Chondrocyte (in vitro differentiated cells): ENCODE data around the gene SAYSD1. TPM values are rescaled to one million over a fixed set of nuclear protein-coding genes. Genes with fewer than 3 reads are reported as not detected.
"Not testable (repeated sequence)": the region's sequence is repeated elsewhere in the genome, so short reads cannot be mapped to it uniquely, and the experiment has no call there.

Experiments
- DNase-seq: peaks from one replicate; pipeline ENCODE4 v3.0.0; 2021; ENCODE audit warnings: mixed read lengths, low spot score
- H3K27ac Mint-ChIP-seq: one replicate; pipeline ENCODE4 v1.8.0; 2021; ENCODE audit warnings: mild to moderate bottlenecking, moderate library complexity, mixed read lengths; ENCODE audit not compliant: unreplicated experiment
- H3K27me3 Mint-ChIP-seq: 2 replicates; pipeline ENCODE4 v1.8.0; 2021; ENCODE audit warnings: low read depth, mixed read lengths
- H3K36me3 Mint-ChIP-seq: 2 replicates; pipeline ENCODE4 v1.8.0; 2021; ENCODE audit warnings: low read depth, mixed read lengths
- H3K4me1 Mint-ChIP-seq: 2 replicates; pipeline ENCODE4 v1.8.0; 2021; ENCODE audit warnings: low read depth, mild to moderate bottlenecking, mixed read lengths
- H3K4me3 Mint-ChIP-seq: one replicate; pipeline ENCODE4 v1.8.0; 2021; ENCODE audit warnings: mild to moderate bottlenecking, moderate library complexity, mixed read lengths; ENCODE audit not compliant: unreplicated experiment
- H3K9me3 Mint-ChIP-seq: 2 replicates; pipeline ENCODE4 v1.8.0; 2021; ENCODE audit warnings: low read depth, mixed read lengths
- total RNA-seq: library from RNA; stranded (reverse); gene quantifications from 3 replicates; pipeline ENCODE4 v1.2.1, GENCODE V29; 2021
- TF ChIP-seq, protein P1 (sequence below): fragments of 200-600 bp; sonication (generic); IDR thresholded peaks from 2 replicates; pipeline ENCODE4 v1.5.0; 2021; ENCODE audit warnings: antibody characterized with exemption, mild to moderate bottlenecking, moderate library complexity

SAYSD1 gene
- total RNA-seq, 1 donor from 2014 or later: 13.9 TPM

DNA sequence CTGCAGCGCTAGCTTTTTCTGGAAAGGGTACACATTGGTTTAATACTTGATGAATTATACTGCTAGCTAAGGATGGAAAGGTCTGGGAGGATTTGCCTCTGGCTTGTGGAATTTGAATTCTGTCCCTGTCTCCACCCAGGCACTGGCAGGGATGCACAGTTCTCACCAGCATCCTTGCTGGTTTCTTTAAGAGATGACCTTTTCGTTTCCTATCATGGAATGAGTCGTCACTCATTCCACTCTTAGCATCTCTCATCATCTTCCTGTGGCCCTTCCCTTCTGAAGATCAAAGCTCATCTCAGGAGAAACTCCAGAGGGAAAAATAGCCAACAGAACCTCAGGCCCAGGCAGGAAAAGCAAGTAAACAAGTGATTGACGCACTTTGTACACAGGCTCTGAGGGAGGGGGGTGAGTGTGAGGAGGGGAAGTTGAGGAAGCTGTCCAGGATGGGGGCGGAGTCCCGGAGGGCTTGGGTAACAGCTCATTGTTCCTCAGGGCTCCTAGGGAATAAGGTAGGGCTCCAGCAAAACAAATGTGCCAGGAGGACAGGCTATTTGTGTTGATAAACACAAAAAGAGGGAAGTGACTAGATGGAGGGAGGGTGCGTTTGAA lies 25.7 kb upstream of the SAYSD1 start:
- TF ChIP-seq, protein P1, sequence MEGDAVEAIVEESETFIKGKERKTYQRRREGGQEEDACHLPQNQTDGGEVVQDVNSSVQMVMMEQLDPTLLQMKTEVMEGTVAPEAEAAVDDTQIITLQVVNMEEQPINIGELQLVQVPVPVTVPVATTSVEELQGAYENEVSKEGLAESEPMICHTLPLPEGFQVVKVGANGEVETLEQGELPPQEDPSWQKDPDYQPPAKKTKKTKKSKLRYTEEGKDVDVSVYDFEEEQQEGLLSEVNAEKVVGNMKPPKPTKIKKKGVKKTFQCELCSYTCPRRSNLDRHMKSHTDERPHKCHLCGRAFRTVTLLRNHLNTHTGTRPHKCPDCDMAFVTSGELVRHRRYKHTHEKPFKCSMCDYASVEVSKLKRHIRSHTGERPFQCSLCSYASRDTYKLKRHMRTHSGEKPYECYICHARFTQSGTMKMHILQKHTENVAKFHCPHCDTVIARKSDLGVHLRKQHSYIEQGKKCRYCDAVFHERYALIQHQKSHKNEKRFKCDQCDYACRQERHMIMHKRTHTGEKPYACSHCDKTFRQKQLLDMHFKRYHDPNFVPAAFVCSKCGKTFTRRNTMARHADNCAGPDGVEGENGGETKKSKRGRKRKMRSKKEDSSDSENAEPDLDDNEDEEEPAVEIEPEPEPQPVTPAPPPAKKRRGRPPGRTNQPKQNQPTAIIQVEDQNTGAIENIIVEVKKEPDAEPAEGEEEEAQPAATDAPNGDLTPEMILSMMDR: no peak
- H3K4me3 Mint-ChIP-seq: no peak overlapping the region
- H3K27ac Mint-ChIP-seq: no peak overlapping the region
- peaks cover 31% of the 10 kb centered on the region for H3K27me3 Mint-ChIP-seq
- peaks cover 9% of the 10 kb centered on the region for H3K9me3 Mint-ChIP-seq
- H3K4me1 Mint-ChIP-seq: no peaks in the 10 kb centered on the region
- peaks cover 1% of the 10 kb centered on the region for H3K36me3 Mint-ChIP-seq
- no peak for DNase-seq

DNA sequence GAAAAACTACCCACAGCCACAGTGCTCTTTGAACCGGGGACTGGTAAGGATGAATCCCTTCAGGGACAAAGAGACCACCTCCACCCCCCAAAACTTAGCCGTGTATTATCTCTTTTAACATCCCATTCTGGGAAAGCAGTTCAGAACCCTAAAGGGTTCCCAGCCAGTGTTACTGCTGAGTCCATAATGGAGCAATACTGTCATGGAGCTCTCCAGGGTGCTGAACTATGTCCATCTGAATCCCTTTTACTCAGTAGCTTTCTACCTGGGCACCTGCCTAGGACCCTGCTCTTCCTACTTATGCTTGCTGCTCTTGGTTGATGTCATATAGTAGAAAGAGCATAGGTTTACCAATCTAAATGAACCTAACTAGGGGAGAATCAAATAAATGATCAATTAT lies 22.3 kb upstream of the SAYSD1 start:
- Mint-ChIP-seq H3K9me3 (peaks cover 9% of the 10 kb centered on the region), H3K4me3 (no peak overlapping the region), H3K36me3 (peaks cover 1% of the 10 kb centered on the region), H3K4me1 (no peaks in the 10 kb centered on the region), H3K27me3 (peaks cover 14% of the 10 kb centered on the region), H3K27ac (no peak overlapping the region)
- TF ChIP-seq, protein P1: no peak
- no peak for DNase-seq

DNA sequence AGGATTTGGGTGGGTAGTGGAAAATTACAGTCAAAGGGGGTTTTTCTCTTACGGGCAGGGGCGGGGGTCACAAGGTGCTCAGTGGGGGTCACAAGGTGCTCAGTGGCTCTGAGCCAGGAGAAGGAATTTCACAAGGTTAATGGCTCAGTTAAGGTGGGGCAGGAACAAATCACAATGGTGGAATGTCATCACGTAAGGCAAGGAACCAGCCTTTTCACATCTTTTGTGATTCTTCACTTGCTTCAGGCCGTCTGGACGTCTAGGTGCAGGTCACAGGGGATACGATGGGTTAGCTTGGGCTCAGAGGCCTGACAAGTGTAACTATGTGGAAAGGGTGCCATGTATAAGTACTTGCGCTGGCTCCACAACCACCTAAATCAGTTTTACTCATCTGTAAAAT lies 21.2 kb upstream of the SAYSD1 start:
- H3K27me3 Mint-ChIP-seq: peaks cover 13% of the 10 kb centered on the region
- H3K36me3 Mint-ChIP-seq, DNase-seq, H3K9me3 Mint-ChIP-seq, H3K27ac Mint-ChIP-seq, H3K4me3 Mint-ChIP-seq, H3K4me1 Mint-ChIP-seq: not testable (repeated sequence)

DNA sequence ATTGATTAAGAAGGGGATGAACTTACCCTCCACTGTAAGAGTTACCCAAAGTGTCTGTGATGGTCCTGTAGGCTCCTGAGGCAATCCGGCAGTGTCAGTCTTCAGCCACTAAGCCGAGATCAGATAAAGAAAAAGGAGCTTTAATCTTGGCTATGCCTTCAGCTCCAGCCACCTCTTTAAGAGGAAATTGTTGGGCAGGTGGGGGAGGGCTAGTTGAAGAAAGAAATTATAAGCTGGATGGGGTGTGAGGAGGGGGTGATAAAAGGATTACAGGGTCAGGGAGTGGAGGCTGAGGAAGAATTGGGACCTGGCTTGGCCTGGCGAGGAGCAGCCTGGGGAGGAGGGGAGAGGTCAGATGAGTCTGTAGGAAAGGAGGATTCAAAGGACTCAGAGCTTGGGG lies 19.8 kb upstream of the SAYSD1 start:
- not testable (repeated sequence) for H3K4me1 Mint-ChIP-seq, H3K27me3 Mint-ChIP-seq, H3K9me3 Mint-ChIP-seq, DNase-seq, H3K4me3 Mint-ChIP-seq, H3K27ac Mint-ChIP-seq, H3K36me3 Mint-ChIP-seq

DNA sequence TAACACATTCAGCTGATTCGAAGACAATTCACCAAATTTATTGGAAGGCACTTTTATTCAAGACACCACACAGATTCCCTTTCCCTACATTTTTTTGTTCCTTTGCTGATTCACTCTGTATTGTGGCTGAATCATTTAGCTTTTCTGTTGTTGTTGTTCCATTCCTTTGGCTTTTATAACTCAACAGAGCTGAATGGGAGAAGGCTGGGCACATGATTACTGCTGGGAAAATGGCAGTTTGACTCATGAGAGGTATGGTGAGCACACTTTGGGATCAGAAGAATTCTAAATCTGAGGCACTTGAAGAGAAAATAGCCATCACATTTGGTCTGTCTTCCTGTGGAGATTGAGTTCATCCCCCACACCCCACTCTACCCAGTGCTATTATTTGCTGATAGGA lies 15.7 kb upstream of the SAYSD1 start:
- H3K4me3 Mint-ChIP-seq: no peak overlapping the region
- no peaks in the 10 kb centered on the region for H3K36me3 Mint-ChIP-seq
- H3K9me3 Mint-ChIP-seq: no peaks in the 10 kb centered on the region
- TF ChIP-seq, protein P1: no peak
- H3K27me3 Mint-ChIP-seq: peaks cover 13% of the 10 kb centered on the region
- no peak overlapping the region for H3K27ac Mint-ChIP-seq
- DNase-seq: no peak
- no peaks in the 10 kb centered on the region for H3K4me1 Mint-ChIP-seq

DNA sequence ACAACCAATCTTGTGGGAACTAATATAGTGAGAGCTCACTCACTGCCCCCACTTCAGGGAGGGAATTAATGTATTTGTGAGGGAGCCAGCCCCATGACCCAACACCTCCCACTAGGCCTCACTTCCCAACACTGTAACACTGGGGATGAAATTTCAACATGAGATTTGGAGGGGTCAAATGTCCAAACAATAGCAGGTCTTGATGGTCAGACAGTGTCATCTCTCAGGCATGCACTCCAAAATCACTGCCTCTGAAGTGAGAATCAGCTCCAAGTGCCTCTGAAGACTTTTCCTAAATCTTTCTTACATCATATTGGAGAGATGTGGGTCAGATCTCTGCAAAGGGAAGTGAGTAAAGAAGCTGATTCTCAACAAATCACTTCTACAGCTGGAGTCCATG lies 13.8 kb upstream of the SAYSD1 start:
- no peak overlapping the region for H3K27ac Mint-ChIP-seq
- H3K4me1 Mint-ChIP-seq: no peaks in the 10 kb centered on the region
- peaks cover 25% of the 10 kb centered on the region for H3K27me3 Mint-ChIP-seq
- no peak for DNase-seq
- TF ChIP-seq, protein P1: no peak
- no peaks in the 10 kb centered on the region for H3K36me3 Mint-ChIP-seq
- no peak overlapping the region for H3K4me3 Mint-ChIP-seq
- H3K9me3 Mint-ChIP-seq: no peaks in the 10 kb centered on the region
